Colonic mucosa (tissue), 4 donors: ENCODE data around the gene ROBO1. TPM values are rescaled to one million over a fixed set of nuclear protein-coding genes. Genes with fewer than 3 reads are reported as not detected.

Experiments used
- DNase-seq: peaks from one replicate; pipeline ENCODE4 v3.0.0-alpha.2; 2020
- H3K27ac ChIP-seq: fragments of 200-600 bp; one replicate; pipeline ENCODE4 v1.8.0; 2021
- H3K27me3 ChIP-seq: fragments of 200-600 bp; one replicate; pipeline ENCODE4 v1.8.0; 2021
- H3K36me3 ChIP-seq: fragments of 200-600 bp; one replicate; pipeline ENCODE4 v1.8.0; 2021
- H3K4me1 ChIP-seq: fragments of 200-600 bp; one replicate; pipeline ENCODE4 v1.8.0; 2021; ENCODE audit warnings: mild to moderate bottlenecking
- H3K4me3 ChIP-seq: fragments of 200-600 bp; one replicate; pipeline ENCODE4 v1.8.0; 2021
- H3K9ac ChIP-seq, 2 donors: one replicate each; pipeline ENCODE4 v1.7.0; 2013; ENCODE audit warnings: control low read depth in 2 of 2, low read depth in 2 of 2, low read length in 2 of 2
- H3K9me3 ChIP-seq: fragments of 200-600 bp; one replicate; pipeline ENCODE4 v1.8.0; 2021
- intact Hi-C: fragments of 100-400 bp; cut with DNase I; formaldehyde crosslinking; loops from one replicate; pipeline ENCODE4 v1.14.1; 2022
- total RNA-seq, 2 donors: library from RNA; stranded (reverse); fragmentation: NEBNext Ultra II Directional in 1 of 2; extraction: Animal tissue kit (Norgen Biotek cat#: 25700) in 1 of 2; gene quantifications; one replicate each; pipeline ENCODE4 v1.2.1, GENCODE V29; 2021
- TF ChIP-seq, protein P1 (sequence below): fragments of 200-600 bp; IDR thresholded peaks from one replicate; pipeline ENCODE4 v1.8.0; 2022; ENCODE audit warnings: antibody characterized with exemption, mild to moderate bottlenecking
- donor health status: healthy.
- donor health status: DM: no; HTN: no; CAD: no.
- donor health status: DM: no; HTN: no; CAD: no.

Gene ROBO1
- total RNA-seq, 2 donors from 2014 or later: 8.1 to 9.4 TPM

DNA sequence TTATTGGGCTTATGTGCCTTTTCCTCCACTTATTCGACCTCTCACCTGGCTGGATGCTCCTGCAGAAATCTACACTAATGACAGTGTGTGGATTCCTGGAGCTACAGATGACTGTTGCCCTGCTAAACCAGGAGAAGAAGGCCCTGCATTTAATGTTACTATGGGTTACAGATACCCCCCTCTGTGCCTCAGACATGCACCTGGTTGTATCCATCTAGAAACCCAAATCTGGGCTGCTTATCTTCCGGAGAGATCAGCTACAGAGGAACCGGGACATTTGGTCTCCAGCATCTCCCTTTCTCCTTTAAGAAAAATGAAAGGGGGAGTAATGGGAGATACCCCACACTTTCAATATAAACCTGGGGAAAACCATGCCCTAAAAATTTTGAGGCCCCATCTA lies 710.0 kb downstream of the ROBO1 start:
- TF ChIP-seq, protein P1, sequence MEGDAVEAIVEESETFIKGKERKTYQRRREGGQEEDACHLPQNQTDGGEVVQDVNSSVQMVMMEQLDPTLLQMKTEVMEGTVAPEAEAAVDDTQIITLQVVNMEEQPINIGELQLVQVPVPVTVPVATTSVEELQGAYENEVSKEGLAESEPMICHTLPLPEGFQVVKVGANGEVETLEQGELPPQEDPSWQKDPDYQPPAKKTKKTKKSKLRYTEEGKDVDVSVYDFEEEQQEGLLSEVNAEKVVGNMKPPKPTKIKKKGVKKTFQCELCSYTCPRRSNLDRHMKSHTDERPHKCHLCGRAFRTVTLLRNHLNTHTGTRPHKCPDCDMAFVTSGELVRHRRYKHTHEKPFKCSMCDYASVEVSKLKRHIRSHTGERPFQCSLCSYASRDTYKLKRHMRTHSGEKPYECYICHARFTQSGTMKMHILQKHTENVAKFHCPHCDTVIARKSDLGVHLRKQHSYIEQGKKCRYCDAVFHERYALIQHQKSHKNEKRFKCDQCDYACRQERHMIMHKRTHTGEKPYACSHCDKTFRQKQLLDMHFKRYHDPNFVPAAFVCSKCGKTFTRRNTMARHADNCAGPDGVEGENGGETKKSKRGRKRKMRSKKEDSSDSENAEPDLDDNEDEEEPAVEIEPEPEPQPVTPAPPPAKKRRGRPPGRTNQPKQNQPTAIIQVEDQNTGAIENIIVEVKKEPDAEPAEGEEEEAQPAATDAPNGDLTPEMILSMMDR: no peak
- Histone ChIP-seq H3K9ac (no peak overlapping the region), H3K36me3 (no peaks in the 10 kb centered on the region), H3K27me3 (no peaks in the 10 kb centered on the region), H3K27ac (no peak overlapping the region), H3K4me1 (no peaks in the 10 kb centered on the region), H3K9me3 (no peaks in the 10 kb centered on the region), H3K4me3 (no peak overlapping the region)
- intact Hi-C loops: no loop called here
- no peak for DNase-seq

DNA sequence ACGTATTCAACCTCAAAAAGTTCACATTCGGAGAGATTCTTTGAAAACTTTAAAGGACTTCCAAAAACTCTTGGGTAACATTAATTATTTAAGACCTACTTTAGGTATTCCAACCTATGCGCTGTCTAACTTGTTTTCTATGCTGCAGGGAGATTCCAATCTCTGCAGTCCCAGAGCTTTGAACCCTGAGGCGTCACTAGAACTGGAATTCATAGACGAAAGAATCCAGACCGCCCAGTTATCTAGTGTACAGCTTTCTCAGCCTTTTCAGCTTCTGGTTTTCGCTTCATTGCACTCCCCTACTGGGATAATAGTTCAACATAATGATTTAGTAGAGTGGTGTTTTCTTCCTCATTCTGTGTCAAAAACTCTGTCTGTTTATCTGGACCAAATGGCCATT lies 711.3 kb downstream of the ROBO1 start:
- Histone ChIP-seq H3K9me3 (no peaks in the 10 kb centered on the region), H3K27me3 (no peaks in the 10 kb centered on the region), H3K4me3 (no peak overlapping the region), H3K27ac (no peak overlapping the region), H3K9ac (no peak overlapping the region), H3K4me1 (no peaks in the 10 kb centered on the region), H3K36me3 (no peaks in the 10 kb centered on the region)
- intact Hi-C loops: no loop called here
- no peak for DNase-seq
- TF ChIP-seq, protein P1: no peak

DNA sequence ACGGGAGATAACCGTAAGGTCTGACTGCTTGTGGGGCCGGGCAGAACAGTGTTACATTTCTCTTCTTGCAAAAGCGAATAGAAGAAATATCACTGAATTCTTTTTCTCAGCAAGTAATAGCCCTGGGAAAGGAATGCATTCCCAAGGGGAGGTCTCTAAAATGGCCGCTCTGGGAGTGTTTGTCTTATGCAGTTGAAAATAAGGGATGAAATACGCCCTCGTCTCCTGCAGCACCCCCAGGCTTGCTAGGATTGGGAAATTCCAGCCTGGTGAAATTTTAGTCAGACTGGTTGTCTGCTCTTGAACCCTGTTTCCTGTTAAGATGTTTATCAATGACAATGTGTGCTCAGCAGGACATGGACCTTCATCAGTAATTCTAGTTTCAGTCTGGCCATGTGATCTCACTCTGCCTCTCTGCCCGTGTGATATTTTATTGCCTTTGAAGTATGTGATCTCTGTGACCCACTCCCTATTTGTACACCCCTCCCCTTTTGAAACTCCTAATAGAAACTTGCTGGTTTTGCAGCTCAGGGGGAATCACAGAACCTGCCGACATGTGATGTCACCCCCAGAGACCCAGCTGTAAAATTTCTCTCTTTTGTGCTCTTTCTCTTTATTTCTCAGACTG lies 715.6 kb downstream of the ROBO1 start:
- Histone ChIP-seq H3K36me3 (no peaks in the 10 kb centered on the region), H3K27ac (no peak overlapping the region), H3K9me3 (no peaks in the 10 kb centered on the region), H3K27me3 (no peaks in the 10 kb centered on the region), H3K4me3 (no peak overlapping the region), H3K9ac (no peak overlapping the region), H3K4me1 (no peaks in the 10 kb centered on the region)
- intact Hi-C loops: no loop called here
- TF ChIP-seq, protein P1: no peak
- no peak for DNase-seq

DNA sequence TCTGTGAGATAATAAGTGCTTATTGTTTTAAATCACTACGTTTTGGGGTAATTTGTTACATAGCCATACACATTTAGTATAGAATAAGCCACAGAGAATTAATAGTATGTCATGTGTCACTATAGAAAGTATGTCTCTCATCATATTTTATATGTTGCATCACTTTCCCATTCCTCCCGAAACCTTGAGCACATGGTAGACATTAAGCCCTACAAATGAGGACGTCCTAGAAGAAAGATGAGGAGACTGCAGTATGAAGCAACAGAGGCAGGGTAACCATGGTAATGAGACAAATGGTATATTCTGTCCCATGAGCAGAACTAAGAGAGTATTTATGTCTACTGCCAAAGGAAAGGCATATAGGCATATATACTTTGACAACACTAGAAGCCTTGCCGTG lies 720.2 kb downstream of the ROBO1 start:
- intact Hi-C loops: no loop called here
- no peaks in the 10 kb centered on the region for H3K9me3 ChIP-seq
- DNase-seq: no peak
- no peak overlapping the region for H3K27ac ChIP-seq
- no peaks in the 10 kb centered on the region for H3K27me3 ChIP-seq
- H3K4me1 ChIP-seq: no peaks in the 10 kb centered on the region
- no peaks in the 10 kb centered on the region for H3K36me3 ChIP-seq
- TF ChIP-seq, protein P1: no peak
- H3K9ac ChIP-seq: no peak overlapping the region
- H3K4me3 ChIP-seq: no peak overlapping the region

DNA sequence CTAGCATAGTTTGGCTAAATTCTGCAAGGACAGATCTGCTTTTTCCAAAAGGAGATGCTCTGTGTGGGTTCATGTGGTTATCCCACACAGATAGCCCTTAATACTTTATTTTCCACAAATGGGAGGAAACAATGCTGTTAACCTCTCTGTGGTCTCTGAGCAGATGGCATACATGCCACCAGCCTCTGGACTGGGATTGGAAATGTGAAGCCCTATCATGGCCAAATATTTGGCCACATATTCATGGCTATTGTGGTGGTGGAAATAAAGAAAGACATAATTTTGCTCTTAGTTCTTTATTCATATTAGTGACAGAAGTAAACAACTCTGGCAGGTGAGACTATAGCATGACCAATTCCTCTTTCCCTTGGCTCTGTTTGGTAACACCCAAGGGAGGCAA lies 726.2 kb downstream of the ROBO1 start:
- Histone ChIP-seq H3K4me3 (no peak overlapping the region), H3K4me1 (no peaks in the 10 kb centered on the region), H3K27ac (no peak overlapping the region), H3K27me3 (no peaks in the 10 kb centered on the region), H3K9me3 (no peaks in the 10 kb centered on the region), H3K9ac (no peak overlapping the region), H3K36me3 (no peaks in the 10 kb centered on the region)
- intact Hi-C loops: no loop called here
- TF ChIP-seq, protein P1: no peak
- no peak for DNase-seq
